HG03280 (cell line): ENCODE measurements around the gene PTPN22.

Experiments used
- ATAC-seq: cut with Tn5 transposase; IDR thresholded peaks from one replicate; pipeline ENCODE4 v1.9.1; 2021; ENCODE audit warnings: mild to moderate bottlenecking, moderate library complexity; ENCODE audit not compliant: unreplicated experiment

The PTPN22 gene

GRCh38 chr1:113887402-113888175 is 16.1 kb upstream of the PTPN22 start, which contains the start of gene BCL2L15:
TSS of gene BCL2L15 (minus strand) at chr1:113887581. CDS start at chr1:113887375, 206 bp downstream.
- ATAC-seq: no peak

DNA sequence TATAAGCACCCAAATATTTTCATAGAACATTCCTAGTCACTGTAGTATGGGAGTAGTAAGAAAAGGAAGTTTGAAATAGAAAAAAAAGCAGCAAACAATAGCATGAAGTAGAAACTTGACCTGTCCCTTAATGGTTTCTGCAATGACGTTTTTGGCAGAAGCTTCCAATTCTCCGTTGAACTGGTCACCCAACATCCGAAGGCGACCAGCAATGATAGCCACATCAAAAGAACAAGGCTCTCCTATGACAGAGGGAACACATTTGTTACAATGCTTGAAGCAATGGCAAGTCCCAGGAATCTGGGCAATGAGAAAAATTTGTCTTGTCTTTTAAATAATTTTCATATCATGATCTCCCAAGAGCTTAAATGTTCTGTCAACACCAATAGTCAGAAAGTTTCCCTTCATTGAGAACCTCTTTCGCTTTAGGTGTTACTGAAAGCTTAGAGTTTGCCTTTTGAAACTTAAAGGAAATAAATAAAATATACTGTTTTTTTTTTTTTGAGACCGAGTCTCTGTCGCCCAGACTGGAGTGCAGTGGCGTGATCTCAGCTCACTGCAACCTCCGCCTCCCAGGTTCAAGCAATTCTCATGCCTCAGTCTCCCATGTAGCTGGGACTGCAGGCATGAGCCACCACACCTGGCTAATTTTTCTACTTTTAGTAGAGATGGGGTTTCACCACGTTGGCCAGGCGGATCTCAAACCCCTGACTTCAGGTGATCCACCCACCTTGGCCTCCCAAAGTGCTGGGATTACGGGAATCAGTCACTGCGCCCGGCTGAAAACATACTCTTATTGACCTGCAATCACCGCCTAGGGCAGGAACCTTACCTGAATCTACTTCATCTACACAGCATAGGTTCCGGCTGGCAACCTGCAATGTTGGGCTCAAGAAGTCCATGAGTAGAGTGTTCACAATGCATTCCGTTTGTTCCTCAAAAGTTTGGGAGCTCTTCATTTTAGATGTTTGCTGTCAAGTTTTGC is 15.2 kb upstream of the PTPN22 start:
- ATAC-seq: no peak

DNA sequence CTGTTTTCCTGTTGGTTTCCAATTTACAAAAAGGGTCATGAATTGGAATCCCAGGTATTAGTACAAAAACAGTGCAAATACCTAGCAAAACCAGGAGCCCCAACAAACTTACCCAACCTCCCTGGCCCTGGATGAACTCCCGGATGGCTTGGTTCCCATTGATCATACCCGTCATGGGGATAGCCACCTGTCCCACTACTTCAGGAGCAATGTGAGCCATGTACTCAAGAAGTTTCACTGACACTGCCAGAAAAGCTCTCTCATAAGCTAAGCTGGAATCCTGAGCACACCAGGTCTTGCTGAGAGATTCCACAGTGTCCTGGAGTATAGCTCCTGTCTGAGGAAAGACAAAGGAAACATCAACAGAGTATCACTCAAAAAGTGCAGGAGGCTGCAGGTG is 10.1 kb upstream of the PTPN22 start:
- no peak for ATAC-seq

DNA sequence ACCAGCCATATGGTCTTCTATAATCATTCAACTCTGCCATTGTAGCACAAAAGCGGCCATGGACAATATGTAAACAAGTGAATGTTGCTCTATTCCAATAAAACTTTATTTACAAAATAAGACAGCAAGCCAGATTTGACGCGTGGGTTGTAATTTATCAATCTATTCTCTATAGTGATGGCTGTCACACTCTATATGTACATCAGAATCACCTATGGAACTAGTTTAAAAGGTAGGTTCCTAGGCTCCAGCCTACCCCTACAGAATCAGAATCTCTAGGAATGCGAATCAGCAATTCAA is 8.2 kb upstream of the PTPN22 start:
- no peak for ATAC-seq

GRCh38 chr1:113876176-113876575 is 4.7 kb upstream of the PTPN22 start:
- no peak for ATAC-seq

- no peak for ATAC-seq
Measured at GRCh38 chr1:113875714-113876113, 4.2 kb upstream of the PTPN22 start.

DNA sequence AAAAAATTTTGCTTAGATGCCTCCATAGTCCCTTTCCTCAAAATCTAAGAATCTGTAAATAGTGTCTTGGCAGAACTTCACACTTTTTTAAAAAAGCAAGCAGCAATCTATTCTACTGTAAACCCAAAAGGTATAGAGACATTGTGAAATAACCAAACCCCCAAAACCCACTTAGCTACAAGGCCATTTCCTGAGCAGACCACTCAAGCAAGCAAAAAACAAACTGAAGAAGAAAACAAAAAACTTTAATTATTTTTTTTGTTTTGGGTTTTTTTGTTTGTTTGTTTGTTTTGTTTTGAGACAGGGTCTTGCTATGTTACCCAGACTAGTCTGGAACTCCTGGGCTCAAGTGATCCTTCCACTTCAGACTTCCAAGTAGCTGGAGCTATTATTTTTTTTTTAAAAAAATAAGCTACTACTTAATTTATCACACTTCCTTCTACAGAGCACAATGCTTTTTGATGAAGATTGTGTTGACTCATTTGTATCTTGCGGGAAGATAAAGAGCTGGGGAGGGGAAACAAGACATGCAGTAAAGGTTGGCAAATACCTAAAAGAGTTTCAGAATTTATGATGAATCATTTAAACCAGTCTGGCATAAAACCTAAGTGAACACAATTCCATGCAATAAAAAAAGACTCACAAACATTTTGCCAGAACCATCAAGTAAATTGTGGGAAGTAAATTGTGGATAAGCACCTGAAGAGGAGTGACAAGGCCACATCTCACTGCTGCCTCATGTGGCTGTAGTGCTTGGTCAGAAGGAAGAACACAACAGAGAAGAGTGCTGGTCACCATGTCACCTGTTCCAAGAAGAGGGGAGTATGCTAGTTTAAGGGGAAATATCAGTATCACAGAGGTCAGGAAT is 2.7 kb upstream of the PTPN22 start:
- peak; percentile 32 for ATAC-seq

GRCh38 chr1:113872219-113872935 is 865 bp upstream of the PTPN22 start:
- ATAC-seq: peak; percentile 6

GRCh38 chr1:113870778-113871177 is 734 bp downstream of the PTPN22 start:
- no peak for ATAC-seq

GRCh38 chr1:113868387-113869083 is 3.0 kb downstream of the PTPN22 start:
- no peak for ATAC-seq

DNA sequence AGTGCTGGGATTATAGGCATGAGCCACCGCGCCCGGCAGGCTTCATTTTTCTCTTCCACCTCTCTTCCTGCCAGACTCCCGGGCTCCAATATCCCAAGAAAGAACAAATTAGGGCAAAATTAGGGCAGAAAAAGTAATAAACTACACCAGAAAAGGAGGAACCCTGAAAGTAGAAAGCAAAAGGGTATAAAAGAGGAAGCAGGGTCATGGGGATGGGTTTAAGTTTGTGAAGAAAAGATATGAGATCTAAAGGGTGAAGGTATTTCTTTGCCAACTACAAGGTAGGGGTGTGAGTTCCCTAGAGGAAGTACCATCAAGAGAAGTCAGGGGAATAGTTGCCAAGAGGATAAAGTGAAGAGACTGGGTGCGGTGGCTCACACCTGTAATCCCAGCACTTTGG is 9.9 kb downstream of the PTPN22 start:
- no peak for ATAC-seq

DNA sequence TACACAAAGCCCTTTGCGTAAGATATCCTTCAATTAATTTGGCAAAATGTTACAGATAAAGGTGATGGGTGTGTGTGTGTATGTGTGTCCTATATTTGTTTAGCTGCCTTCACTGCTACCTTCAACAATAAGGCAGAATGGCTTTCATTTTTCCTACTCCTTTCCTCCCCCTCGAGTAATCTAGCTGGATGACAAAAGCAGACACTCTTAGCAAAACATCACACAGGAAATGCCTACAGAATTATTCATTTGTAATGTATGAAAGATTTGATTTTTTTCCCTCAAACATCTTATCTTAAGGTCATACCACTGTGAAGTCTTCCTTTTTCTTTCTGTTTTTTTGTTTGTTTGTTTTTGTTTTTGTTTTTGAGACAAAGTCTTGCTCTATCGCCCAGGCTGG is 10.6 kb downstream of the PTPN22 start:
- ATAC-seq: no peak

DNA sequence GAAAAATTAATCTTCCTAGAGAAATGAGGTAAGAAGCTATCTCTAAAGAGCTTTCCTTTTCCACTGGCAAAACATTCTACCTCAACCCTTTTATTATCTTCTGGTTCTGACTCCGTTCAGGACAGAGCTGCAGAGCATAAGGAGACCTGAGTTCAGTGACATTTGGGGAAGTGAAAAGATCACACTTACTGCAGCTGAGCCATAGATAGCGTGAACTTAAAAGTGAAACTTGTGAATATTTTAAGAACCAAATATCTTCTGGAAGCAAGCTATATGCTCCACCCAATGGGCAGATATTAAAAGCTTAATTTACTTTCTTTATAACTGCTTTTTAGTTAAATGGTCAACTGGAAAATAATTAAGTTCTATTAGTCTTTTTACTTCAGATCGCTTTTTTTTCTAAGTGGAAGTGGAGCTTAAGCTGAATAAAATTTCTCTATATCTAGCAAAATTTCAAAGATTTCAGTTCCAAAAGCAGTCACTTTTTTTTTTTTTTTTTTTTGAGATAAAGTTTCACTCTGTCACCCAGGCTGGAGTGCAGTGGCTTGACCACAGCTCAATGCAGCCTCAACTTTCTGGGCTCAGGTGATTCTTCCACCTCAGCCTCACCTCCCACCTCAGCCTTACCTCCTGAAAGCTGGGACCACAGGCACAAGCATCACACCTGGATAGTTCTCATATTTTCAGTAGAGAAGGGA is 11.9 kb downstream of the PTPN22 start:
- ATAC-seq: peak; percentile 88

- no peak for ATAC-seq
Measured at GRCh38 chr1:113858982-113859381, 12.5 kb downstream of the PTPN22 start.

DNA sequence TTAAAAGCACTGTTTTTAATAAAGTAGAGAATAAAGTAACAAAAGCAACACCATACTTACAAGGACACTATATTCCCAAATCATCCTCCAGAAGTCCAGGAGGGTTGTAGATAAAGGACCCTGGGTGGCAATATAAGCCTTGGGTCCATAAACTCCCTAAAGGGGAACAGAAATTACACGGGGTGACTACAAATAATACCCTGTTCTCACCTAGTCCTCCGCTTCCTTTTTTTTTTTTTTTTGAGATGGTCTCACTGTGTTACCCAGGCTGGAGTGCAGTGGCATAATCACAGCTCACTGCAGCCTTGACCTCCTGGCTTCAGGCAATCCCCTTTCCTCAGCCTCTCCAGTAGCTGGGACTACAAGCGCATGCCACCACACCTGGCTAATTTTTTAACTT is 13.1 kb downstream of the PTPN22 start:
- ATAC-seq: no peak

DNA sequence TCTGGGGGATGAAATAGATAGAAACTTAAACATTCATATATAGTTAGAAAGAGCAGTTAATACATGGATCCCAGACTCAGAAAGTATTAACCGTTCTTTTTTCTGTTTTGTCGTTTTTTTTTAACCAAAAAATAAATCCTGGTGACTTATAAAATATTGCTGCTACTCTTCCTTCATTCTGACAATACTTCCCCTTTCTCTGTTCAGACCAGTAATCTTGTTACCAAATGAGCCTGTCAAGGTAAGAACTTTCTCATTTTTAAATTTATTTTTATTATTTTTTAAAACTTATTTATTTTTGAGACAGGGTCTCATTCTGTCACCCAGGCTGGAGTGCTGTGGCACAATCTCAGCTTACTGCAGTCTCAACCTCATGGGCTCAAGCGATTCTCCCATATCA is 13.7 kb downstream of the PTPN22 start:
- no peak for ATAC-seq

DNA sequence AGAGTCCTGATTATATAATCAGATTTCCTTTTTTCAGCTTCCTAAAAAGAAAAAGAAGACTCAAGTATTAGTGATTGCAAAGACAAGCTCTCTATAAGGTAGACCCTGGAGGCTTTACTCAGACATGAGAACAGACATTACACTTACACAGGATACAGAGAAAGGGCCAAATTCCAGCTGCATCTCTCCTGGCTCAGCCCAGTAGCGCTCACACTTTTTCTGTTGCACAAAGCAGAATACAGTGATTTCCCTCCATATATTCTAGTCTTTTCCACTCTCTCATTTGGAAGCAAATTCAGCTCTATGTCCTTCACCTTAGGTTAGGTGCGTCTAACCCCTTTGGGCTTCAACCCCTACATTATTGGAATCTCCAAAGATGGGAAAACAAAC is 15.1 kb downstream of the PTPN22 start:
- ATAC-seq: no peak

DNA sequence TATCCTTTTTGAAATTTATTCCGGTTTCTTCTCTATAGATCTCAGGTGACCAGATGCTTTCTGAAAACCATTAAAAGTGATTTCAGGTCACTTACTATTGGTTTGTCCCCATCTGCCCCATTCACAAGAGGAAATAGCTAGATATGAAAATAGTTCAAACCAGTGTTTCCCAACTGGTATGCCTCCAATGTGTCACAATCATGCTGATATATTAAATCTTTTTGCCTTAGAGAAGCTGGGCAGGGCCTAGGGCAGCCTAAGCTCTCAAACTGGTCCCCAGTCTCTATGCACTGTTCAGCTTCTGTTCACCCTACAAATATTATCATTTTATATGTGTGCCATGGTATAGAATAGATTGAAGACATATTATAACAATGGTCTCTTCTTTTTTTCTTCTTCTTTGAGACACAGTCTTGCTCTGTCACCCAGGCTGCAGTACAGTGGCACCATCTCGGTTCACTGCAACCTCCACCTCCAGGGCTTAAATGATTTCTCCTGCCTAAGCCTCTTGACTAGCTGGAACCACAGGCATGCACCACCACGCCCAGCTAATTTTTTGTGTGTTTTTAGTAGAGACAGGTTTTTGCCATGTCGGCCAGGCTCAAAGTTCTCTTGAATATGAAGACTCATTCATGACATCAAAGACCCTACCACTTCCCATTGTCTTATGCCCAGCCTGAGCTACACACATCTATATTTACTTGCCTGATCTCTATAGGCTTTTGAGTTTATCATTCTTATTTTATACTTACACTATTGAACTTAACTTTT is 15.7 kb downstream of the PTPN22 start:
- ATAC-seq: no peak
